ACC112 (cell line): ENCODE data around the gene ZNF248.

Experiments
- H2AFZ ChIP-seq: fragments of 200-600 bp; sonication (generic); one replicate; pipeline ENCODE4 v1.6.0; 2017; ENCODE audit warnings: antibody characterized with exemption, low read length; ENCODE audit not compliant: unreplicated experiment
- H3K27ac ChIP-seq: fragments of 200-600 bp; sonication (generic); 2 replicates; pipeline ENCODE4 v1.5.1; 2014; ENCODE audit warnings: low read depth, mild to moderate bottlenecking, antibody characterized with exemption, low read length, moderate library complexity
- H3K27me3 ChIP-seq: fragments of 200-600 bp; sonication (generic); 2 replicates; pipeline ENCODE4 v1.6.1; 2014; ENCODE audit warnings: mild to moderate bottlenecking, antibody characterized with exemption, low read length, moderate library complexity, mixed read lengths; ENCODE audit not compliant: insufficient read depth
- H3K36me3 ChIP-seq: fragments of 200-600 bp; sonication (generic); 2 replicates; pipeline ENCODE4 v1.6.1; 2016; ENCODE audit warnings: mild to moderate bottlenecking, antibody characterized with exemption, low read length, moderate library complexity, mixed read lengths; ENCODE audit not compliant: insufficient read depth
- H3K4me1 ChIP-seq: fragments of 200-600 bp; sonication (generic); one replicate; pipeline ENCODE4 v1.6.1; 2016; ENCODE audit warnings: low read length, mixed read lengths; ENCODE audit not compliant: insufficient read depth, unreplicated experiment, control insufficient read depth
- H3K4me3 ChIP-seq: fragments of 200-600 bp; sonication (generic); 2 replicates; pipeline ENCODE4 v1.5.1; 2014; ENCODE audit warnings: mild to moderate bottlenecking, low read depth, low read length
- H3K79me2 ChIP-seq: fragments of 200-600 bp; sonication (generic); one replicate; pipeline ENCODE4 v1.6.0; 2016; ENCODE audit warnings: low read length; ENCODE audit not compliant: control insufficient read depth, unreplicated experiment, insufficient read depth

ZNF248 gene

DNA sequence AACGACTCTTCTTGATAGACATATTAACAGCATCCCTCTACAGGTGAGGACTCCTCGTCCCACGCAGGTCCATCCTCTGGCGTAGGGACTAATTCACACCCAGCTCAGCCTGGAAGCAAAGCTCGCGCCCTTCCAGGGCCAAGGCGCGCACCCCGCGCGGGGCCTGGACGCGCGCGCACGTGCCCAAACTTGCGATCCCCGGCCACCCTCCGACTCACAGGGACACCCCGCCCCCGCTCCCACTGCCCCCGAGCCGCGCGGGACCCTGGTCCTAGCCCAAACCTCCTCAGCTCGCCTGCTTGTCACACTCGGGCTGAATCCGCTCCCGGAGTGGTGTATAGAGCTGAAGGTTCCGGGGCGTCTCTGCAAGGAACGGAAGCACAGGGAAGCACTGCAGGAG, 76.9 kb downstream of the ZNF248 start:
- Histone ChIP-seq H3K4me3 (no peak overlapping the region), H3K36me3 (no peaks in the 10 kb centered on the region), H3K79me2 (no peaks in the 10 kb centered on the region), H3K27me3 (no peaks in the 10 kb centered on the region), H3K4me1 (no peaks in the 10 kb centered on the region), H2AFZ (no peak overlapping the region), H3K27ac (no peak overlapping the region)

DNA sequence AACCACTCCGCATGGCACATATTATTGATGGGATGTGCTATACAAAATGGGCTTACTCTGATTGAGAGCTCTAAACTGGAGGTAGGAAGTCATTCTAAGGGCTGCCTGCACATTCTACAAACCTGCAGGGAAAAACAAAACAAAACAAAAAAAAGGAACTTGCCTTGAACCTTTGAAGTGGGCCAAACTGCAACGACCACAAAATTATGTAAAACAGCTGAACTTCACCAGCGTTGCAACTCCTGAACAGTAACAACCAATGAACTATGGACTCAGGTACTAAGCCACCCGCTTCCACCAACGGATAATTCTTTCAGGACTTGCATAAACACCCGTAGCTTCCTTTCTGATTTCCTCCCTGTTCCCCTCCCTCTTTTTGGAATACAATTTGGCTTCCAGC, 80.4 kb downstream of the ZNF248 start:
- Histone ChIP-seq H3K79me2 (no peaks in the 10 kb centered on the region), H2AFZ (no peak overlapping the region), H3K4me3 (no peak overlapping the region), H3K36me3 (no peaks in the 10 kb centered on the region), H3K27ac (no peak overlapping the region), H3K4me1 (no peaks in the 10 kb centered on the region), H3K27me3 (no peaks in the 10 kb centered on the region)

DNA sequence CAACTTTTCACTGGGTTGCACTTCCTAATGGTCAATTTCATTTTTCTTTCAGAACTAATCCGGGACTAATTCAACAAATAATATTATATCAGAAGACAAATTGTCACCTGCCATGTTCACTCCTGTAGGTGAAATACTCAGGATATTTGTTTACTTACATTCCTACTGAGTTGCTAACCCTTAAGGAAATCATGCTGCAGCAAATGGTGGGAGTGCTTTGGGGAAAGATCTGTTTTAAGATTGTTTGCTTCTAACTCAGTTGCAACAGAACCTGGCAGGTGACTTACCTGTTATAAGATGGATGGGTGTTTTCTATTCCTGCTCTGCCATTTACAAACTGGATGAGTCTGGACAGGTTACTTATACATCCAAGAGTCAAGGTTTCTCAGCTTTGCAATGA, 81.8 kb downstream of the ZNF248 start:
- Histone ChIP-seq H3K36me3 (no peaks in the 10 kb centered on the region), H3K27me3 (no peaks in the 10 kb centered on the region), H3K4me3 (no peak overlapping the region), H2AFZ (no peak overlapping the region), H3K79me2 (no peaks in the 10 kb centered on the region), H3K4me1 (no peaks in the 10 kb centered on the region), H3K27ac (no peak overlapping the region)

DNA sequence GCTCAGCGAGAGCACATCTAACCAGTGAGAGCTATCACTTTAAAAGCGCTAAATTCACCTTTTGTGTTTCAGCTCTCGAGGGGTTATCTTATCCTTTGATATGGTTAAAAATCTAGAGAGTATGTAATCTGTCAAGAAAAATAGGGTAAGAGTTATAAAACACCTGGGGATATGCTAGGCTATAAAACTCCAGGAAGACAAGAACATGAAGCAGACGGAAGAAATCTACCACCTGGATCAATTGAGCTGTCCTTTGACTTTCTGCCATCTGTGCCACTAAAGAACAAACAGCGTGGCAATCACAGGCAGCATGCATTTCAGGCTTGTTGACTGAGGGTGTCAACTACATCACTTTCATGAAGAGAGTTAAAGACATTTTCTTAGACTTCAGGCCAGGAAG, 83.1 kb downstream of the ZNF248 start:
- no peaks in the 10 kb centered on the region for H3K36me3 ChIP-seq
- H2AFZ ChIP-seq, result no peak overlapping the region
- H3K4me3 ChIP-seq, result no peak overlapping the region
- H3K27me3 ChIP-seq, result no peaks in the 10 kb centered on the region
- H3K4me1 ChIP-seq, result no peaks in the 10 kb centered on the region
- H3K79me2 ChIP-seq, result no peaks in the 10 kb centered on the region
- no peak overlapping the region for H3K27ac ChIP-seq

DNA sequence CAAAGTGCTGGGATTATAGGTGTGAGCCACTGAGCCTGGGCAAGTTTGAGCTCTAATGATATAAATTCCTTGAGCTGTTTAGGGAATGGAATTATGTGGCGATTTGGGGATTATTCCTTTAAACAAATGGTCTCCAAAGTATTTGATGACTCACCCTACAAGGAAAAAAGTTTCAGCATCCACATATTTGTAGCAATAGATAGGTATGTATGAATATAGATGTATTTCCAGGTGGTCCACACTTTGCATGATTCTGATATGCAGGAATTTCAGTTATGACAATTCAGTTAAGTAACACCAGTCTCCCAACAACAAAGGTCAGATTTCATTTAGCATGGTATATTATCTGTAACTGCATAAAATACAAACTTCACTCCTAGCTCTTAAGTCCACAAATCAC, 92.2 kb downstream of the ZNF248 start:
- H2AFZ ChIP-seq, result no peak overlapping the region
- no peaks in the 10 kb centered on the region for H3K79me2 ChIP-seq
- H3K36me3 ChIP-seq, result no peaks in the 10 kb centered on the region
- H3K4me3 ChIP-seq, result no peak overlapping the region
- H3K27me3 ChIP-seq, result no peaks in the 10 kb centered on the region
- no peak overlapping the region for H3K27ac ChIP-seq
- H3K4me1 ChIP-seq, result no peaks in the 10 kb centered on the region

DNA sequence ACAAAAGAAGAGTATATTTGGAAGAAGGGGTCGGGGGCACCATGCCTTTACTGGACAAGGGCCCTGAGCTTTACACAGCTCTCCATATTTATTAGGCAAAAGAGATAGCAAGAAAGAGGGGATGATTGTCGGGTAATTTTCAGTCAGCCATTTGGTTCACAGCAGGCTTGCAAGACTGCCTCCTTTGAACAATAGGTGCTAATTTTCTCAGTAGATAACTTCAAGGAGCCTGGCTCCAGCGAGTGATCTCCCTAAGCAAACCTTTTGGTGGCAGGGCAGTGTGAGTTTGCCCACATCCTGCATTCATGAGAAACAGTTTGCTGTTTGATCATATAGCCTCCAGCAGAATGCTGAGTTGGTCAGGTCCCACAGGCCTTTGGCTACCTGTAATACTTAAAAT, 94.3 kb downstream of the ZNF248 start:
- no peak overlapping the region for H2AFZ ChIP-seq
- H3K4me3 ChIP-seq, result no peak overlapping the region
- H3K27me3 ChIP-seq, result no peaks in the 10 kb centered on the region
- no peaks in the 10 kb centered on the region for H3K36me3 ChIP-seq
- no peaks in the 10 kb centered on the region for H3K4me1 ChIP-seq
- H3K27ac ChIP-seq, result no peak overlapping the region
- no peaks in the 10 kb centered on the region for H3K79me2 ChIP-seq

DNA sequence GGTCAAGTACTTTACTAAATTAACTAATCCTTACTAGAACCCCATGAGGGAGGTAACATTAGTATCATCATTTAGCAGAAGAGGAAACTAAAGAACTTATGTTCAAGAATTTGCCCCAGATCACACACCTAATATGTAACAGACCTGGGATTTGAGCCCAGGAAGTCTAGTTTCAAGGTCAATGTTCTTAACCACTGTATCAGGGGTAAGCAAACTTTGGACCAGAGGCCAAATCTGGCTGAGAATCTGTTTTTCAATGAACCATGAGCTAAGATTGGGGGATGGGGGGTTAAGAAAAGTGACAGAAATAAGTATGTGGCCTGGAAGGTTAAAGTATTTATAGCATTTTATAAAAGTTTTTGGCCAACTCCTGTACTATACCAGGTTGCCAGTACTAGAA, 95.1 kb downstream of the ZNF248 start:
- H3K27me3 ChIP-seq, result no peaks in the 10 kb centered on the region
- no peaks in the 10 kb centered on the region for H3K36me3 ChIP-seq
- no peak overlapping the region for H2AFZ ChIP-seq
- no peaks in the 10 kb centered on the region for H3K79me2 ChIP-seq
- no peak overlapping the region for H3K4me3 ChIP-seq
- no peaks in the 10 kb centered on the region for H3K4me1 ChIP-seq
- no peak overlapping the region for H3K27ac ChIP-seq

DNA sequence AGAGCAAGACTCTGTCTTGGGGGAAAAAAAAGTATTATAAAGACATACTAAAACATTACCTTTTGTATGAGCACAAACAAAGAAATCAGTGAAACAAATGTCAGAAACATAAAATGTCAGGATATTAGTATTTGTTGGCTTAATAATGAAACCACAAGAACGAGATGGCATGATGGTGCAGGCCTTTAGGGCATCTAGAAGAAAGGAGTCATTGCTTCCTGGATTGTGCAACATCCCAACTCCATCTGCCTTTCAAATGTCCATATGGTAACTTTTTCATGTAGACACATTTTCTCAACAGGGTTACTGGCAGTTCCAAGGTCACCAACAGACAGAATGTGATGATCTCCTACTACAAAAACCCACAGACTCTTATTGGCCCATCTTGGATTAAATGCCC, 96.6 kb downstream of the ZNF248 start:
- Histone ChIP-seq H3K36me3 (no peaks in the 10 kb centered on the region), H3K27me3 (no peaks in the 10 kb centered on the region), H3K27ac (no peak overlapping the region), H3K4me1 (no peaks in the 10 kb centered on the region), H2AFZ (no peak overlapping the region), H3K79me2 (no peaks in the 10 kb centered on the region), H3K4me3 (no peak overlapping the region)

DNA sequence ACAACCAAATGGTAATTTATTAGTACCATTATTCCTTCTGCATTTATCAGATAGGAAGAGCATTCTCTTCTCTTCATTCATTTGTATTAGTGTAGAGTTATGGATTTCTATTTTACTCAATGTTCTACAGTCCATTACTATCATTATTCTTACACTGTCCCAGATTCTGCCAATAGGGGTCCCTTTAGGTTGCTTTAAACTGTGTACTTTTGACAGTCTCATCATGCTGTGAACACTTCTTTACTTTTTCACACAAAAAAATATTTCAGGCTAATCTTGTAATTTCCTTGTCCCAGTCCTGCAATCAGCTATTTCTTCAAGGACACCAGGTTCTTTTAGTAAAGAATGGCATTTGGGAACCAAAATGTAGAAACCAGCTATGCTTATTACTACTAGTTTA, 99.3 kb downstream of the ZNF248 start:
- H3K27ac ChIP-seq, result no peak overlapping the region
- H3K4me1 ChIP-seq, result no peaks in the 10 kb centered on the region
- H3K4me3 ChIP-seq, result no peak overlapping the region
- H2AFZ ChIP-seq, result no peak overlapping the region
- H3K27me3 ChIP-seq, result no peaks in the 10 kb centered on the region
- H3K36me3 ChIP-seq, result no peaks in the 10 kb centered on the region
- no peaks in the 10 kb centered on the region for H3K79me2 ChIP-seq

DNA sequence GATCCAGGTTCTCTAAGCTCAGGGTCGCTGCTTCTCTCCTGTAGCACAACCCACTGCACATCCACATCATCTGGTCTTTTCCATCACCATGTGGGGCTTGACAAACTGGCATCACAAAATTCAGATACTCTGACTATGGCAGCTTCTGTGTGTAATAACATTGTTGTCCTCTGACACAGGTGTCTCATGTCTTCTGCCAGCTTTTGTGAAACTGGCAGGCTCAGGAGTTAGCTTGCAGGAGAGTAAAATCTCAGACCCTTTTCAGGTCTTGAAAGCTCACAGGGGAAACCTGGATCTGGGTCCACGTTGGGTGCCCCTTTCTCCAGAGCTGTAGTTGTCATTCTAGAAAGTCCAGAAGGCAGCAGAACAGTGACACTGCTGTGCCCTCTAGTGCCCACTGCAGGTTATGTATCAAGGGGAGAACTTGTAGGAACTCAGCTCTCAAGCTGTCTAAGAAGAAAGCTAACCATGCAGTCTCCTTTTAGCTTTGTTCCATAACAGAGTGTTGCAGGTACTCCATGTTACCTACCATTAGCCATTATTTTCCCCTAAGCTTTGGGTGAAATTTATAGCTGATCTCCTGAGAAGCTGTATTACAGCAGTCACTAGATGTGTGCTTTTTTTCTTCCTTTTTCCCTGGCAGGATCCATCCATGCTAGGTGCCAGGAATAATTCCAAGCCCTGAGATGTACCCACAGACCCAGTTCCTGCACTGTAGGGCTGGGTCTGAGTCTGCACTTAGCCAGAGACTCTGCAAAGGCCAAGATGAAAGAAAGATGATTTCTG, 102.7 kb downstream of the ZNF248 start:
- H3K4me1 ChIP-seq, result no peaks in the 10 kb centered on the region
- no peak overlapping the region for H2AFZ ChIP-seq
- H3K27me3 ChIP-seq, result no peaks in the 10 kb centered on the region
- H3K36me3 ChIP-seq, result no peaks in the 10 kb centered on the region
- no peaks in the 10 kb centered on the region for H3K79me2 ChIP-seq
- H3K4me3 ChIP-seq, result no peak overlapping the region
- no peak overlapping the region for H3K27ac ChIP-seq

DNA sequence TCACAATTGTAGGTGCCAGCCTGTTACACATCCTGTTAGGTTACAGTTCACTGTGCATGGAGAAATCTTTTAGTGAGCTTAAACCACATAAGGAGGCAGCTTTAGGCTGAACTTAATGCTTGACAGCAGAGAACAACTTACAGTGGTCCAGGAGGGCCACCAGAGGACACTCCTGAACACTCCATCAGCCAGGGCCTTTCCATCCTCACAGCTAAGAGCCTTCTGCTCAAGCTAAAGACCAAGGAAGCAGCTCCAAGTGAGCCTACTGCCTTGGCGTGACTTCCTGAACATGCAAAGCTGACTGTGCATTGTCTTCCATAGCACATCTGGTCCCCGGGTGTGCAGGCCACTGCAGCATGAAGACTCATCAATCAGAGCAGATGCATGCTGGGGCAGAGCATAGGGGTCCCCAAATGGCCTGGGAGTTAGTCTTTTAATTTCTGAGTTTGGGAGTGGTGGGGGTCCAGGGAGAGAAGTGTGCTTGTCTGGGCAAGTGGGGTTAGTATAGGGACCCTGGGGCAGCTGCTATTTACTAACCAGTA, 105.0 kb downstream of the ZNF248 start:
- Histone ChIP-seq H3K4me1 (no peaks in the 10 kb centered on the region), H3K27me3 (no peaks in the 10 kb centered on the region), H2AFZ (no peak overlapping the region), H3K36me3 (no peaks in the 10 kb centered on the region), H3K79me2 (no peaks in the 10 kb centered on the region), H3K27ac (no peak overlapping the region), H3K4me3 (no peak overlapping the region)
